ENCODE results near the gene TMEM37. TPM values are rescaled to one million over a fixed set of nuclear protein-coding genes. Genes with fewer than 3 reads are reported as not detected.

TMEM37 gene, protein sequence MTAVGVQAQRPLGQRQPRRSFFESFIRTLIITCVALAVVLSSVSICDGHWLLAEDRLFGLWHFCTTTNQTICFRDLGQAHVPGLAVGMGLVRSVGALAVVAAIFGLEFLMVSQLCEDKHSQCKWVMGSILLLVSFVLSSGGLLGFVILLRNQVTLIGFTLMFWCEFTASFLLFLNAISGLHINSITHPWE
- total RNA-seq: 25.2 TPM

DNA sequence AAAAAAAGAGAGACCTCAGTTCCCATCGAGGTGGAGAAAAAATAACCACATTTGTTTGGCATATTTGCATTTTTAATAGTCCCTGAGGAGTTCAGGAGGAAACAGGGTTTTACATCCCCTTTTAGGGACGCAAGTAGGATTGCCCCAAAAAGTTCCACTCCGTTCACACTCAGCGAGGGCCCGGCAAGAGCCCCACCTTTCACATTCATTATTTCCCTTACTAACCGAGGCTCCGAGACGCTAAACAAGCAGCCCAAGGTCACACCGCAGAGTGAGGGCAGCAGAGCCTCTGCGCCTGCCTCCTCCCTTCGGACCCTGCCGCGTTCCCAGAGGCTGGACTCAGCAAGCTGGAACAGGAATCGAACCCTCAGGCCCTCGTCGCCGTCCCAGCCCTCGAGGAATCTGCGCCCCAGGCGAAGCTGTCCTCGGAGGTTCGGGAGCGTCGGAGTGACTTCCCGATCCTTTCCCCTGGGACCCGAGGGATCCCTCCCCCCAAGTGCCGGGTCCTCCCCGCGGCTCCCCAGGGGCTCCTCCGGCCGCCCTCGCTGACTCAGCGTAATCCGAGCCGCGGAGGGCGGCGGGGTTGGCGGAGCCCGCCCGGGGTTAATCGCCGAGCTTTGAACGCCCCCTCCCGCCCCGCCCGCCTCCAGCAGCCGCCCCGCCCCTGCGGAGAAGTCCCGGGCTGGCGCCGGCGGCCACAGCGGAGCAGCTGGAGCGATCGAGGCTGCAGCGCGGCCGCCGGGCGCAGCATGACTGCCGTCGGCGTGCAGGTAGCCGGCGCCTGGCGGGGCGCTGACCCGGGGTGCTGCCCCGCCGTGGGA, at the start of gene TMEM37:
TMEM37 (plus strand) TSS at position 700 of the 821 bp plus-strand sequence; CDS start at position 750, 50 bp downstream.

Other genes starting within 250 kb of the TMEM37 start
- 9.1 TPM for gene STEAP3, start 208.0 kb upstream of the TMEM37 start, total RNA-seq
- gene C2orf76, start 65.0 kb upstream of the TMEM37 start, total RNA-seq: 16.8 TPM
- gene DBI, start 64.9 kb upstream of the TMEM37 start, total RNA-seq: 125 TPM
- gene SCTR, start 92.6 kb downstream of the TMEM37 start, total RNA-seq: 3.7 TPM
- gene CFAP221, start 112.6 kb downstream of the TMEM37 start, total RNA-seq: 15.8 TPM
- 21.4 TPM for gene TMEM177, start 247.3 kb downstream of the TMEM37 start, total RNA-seq